GM12892 (cell line): ENCODE measurements around the gene G6PC1.

Experiments used
- POLR2A ChIP-seq: IDR thresholded peaks from 2 replicates; pipeline ENCODE4 v1.6.1; 2011; ENCODE audit warnings: low read depth, low read length, control low read depth
- POLR2AphosphoS5 ChIP-seq: IDR thresholded peaks from 2 replicates; pipeline ENCODE4 v1.6.1; 2011; ENCODE audit warnings: low read depth, low read length, control low read depth

- TF ChIP-seq POLR2A (no peak), POLR2AphosphoS5 (no peak)
Observed at GRCh38 chr17:42852351-42852750, 48.2 kb upstream of the G6PC1 start.
